Testis (tissue), 5 donors: Measurements from ENCODE around the gene HDAC1. TPM values are rescaled to one million over a fixed set of nuclear protein-coding genes. Genes with fewer than 3 reads are reported as not detected.
A peak's percentile ranks its signal among the peaks of the same experiment; 100 is the strongest.

Experiments used
- DNase-seq: peaks from one replicate; pipeline ENCODE4 v3.0.0-alpha.2; 2019
- H3K27ac ChIP-seq, 2 donors: fragments of 200-600 bp; sonication (generic); one replicate each; pipeline ENCODE4 v1.5.1; 2019
- H3K27me3 ChIP-seq: fragments of 200-600 bp; sonication (generic); one replicate; pipeline ENCODE4 v1.5.1; 2019
- H3K36me3 ChIP-seq: fragments of 200-600 bp; sonication (generic); one replicate; pipeline ENCODE4 v1.5.1; 2017; ENCODE audit warnings: low read depth; ENCODE audit errors: missing control alignments
- H3K4me1 ChIP-seq: fragments of 200-600 bp; sonication (generic); one replicate; pipeline ENCODE4 v1.5.1; 2019
- H3K4me3 ChIP-seq, 2 donors: fragments of 200-600 bp; sonication (generic); one replicate each; pipeline ENCODE4 v1.5.1; 2017 to 2019
- H3K9me3 ChIP-seq: fragments of 200-600 bp; sonication (generic); one replicate; pipeline ENCODE4 v1.5.1; 2017
- POLR2A ChIP-seq: fragments of 450-650 bp; IDR thresholded peaks from one replicate; pipeline ENCODE4 v1.6.1; 2017; ENCODE audit warnings: antibody characterized with exemption, mild to moderate bottlenecking, moderate library complexity
- WGBS, 2 donors: methylation state at CpG; one replicate each; pipeline ENCODE4 v1.1.5; 2018; 5-methylcytosine and 5-hydroxymethylcytosine counted together
- intact Hi-C: fragments of 100-400 bp; cut with DNase I; formaldehyde crosslinking; loops from one replicate; pipeline ENCODE4 v1.15.1; 2023; ENCODE audit warnings: low total_unique reads
- long read RNA-seq, 2 donors: transcript quantifications; one replicate each; lab custom pipeline, GENCODE V29; 2026
- polyA plus RNA-seq: library from polyadenylated mRNA; stranded (reverse); fragments of 350-450 nt; fragmentation: Illumina TruSeq; extraction: RNeasy Lipid Tissue Mini Kit (QIAGEN cat#74804); gene quantifications from one replicate; pipeline ENCODE4 v1.2.3, GENCODE V29; 2014; ENCODE audit warnings: low read depth, low replicate concordance; ENCODE audit not compliant: insufficient read depth
- total RNA-seq, 2 donors: library from RNA; depleted of rRNA; stranded (reverse); fragments of >200 nt; gene quantifications; one replicate each; pipeline ENCODE4 v1.2.3, GENCODE V29; 2016
- TF ChIP-seq, protein P1 (sequence below), 3 experiments: fragments of 450-650 bp in 2 of 3; fragments of 200-600 bp in 1 of 3; sonication (generic) in 1 of 3; IDR thresholded peaks; one replicate each; pipeline ENCODE4 v1.5.1; 2016 to 2019; ENCODE audit warnings: antibody characterized with exemption in 3 of 3, mild to moderate bottlenecking in 2 of 3, moderate library complexity in 1 of 3

Gene HDAC1
- total RNA-seq (10 to 100 TPM; 83.1 to 99.2 TPM), polyA plus RNA-seq (91.6 TPM)
- long read RNA-seq, donor 1, transcript HDAC1-201 (14 exons, 2,124 nt), result major isoform, 30 of 75 reads
- long read RNA-seq, donor 1, partial matches to known transcripts, result 44 of 75 reads
- long read RNA-seq, donor 1, other reads (novel, unspliced or antisense), result 0 of 75 reads
- long read RNA-seq, donor 2, transcript HDAC1-201 (14 exons, 2,124 nt), result major isoform, 14 of 46 reads
- long read RNA-seq, donor 2, partial matches to known transcripts, result 31 of 46 reads
- long read RNA-seq, donor 2, other reads (novel, unspliced or antisense), result 0 of 46 reads

DNA sequence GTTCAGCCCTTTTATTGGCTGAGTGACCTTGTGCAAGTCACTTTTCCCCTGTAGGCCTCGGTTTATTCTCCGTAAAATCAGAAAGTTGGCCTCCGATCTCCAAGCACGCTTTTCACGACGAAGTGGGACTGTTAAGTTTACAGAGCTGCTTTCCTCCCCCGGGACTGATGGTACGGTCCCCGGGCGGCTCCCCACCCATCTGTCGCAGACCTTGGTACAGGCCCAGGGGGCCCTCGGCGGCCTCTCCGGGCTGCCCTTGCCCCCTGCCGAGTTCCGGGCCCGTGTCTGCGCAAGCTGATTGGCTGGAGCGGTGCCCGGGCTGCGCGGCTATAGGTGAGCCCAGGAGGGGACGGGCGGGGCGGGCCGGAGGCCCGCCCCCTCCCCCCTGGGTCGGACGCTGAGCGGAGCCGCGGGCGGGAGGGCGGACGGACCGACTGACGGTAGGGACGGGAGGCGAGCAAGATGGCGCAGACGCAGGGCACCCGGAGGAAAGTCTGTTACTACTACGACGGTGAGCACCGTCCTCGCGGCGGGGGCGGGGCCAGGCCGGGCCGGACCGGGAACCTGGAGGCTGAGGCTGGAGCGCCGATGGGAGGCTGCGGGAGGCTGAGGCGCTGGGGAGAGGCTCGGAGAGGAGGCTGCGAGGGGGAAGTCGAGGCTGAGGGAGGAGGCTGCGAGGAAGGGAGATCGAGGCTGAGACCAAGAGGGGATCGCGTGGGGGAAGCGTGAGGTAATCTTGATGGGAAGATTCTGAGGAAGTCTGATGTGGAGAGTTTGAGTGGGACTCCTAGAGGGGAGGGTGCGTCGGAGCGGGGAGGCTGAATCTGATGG, at the start of gene HDAC1:
HDAC1 (plus strand) TSS at position 376 of the 831 bp plus-strand sequence; CDS start at position 463, 87 bp downstream.
- TF ChIP-seq, protein P1, sequence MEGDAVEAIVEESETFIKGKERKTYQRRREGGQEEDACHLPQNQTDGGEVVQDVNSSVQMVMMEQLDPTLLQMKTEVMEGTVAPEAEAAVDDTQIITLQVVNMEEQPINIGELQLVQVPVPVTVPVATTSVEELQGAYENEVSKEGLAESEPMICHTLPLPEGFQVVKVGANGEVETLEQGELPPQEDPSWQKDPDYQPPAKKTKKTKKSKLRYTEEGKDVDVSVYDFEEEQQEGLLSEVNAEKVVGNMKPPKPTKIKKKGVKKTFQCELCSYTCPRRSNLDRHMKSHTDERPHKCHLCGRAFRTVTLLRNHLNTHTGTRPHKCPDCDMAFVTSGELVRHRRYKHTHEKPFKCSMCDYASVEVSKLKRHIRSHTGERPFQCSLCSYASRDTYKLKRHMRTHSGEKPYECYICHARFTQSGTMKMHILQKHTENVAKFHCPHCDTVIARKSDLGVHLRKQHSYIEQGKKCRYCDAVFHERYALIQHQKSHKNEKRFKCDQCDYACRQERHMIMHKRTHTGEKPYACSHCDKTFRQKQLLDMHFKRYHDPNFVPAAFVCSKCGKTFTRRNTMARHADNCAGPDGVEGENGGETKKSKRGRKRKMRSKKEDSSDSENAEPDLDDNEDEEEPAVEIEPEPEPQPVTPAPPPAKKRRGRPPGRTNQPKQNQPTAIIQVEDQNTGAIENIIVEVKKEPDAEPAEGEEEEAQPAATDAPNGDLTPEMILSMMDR (IDR thresholded peaks at IDR 0.05), result no peak
- no peaks in the 10 kb centered on the region for H3K4me1 ChIP-seq
- no peaks in the 10 kb centered on the region for H3K9me3 ChIP-seq
- no peaks in the 10 kb centered on the region for H3K27me3 ChIP-seq
- DNase-seq, result peak; percentile 98
- peak within 1 kb of the TSS; percentile 89 to 90 for H3K27ac ChIP-seq
- peak within 1 kb of the TSS; percentile 96 to 98 for H3K4me3 ChIP-seq
- WGBS, 2 donors, result 1% methylated on average over 20 to 53 of the region's 67 CpGs
- intact Hi-C loops, result no loop called here
- no peaks in the 10 kb centered on the region for H3K36me3 ChIP-seq

DNA sequence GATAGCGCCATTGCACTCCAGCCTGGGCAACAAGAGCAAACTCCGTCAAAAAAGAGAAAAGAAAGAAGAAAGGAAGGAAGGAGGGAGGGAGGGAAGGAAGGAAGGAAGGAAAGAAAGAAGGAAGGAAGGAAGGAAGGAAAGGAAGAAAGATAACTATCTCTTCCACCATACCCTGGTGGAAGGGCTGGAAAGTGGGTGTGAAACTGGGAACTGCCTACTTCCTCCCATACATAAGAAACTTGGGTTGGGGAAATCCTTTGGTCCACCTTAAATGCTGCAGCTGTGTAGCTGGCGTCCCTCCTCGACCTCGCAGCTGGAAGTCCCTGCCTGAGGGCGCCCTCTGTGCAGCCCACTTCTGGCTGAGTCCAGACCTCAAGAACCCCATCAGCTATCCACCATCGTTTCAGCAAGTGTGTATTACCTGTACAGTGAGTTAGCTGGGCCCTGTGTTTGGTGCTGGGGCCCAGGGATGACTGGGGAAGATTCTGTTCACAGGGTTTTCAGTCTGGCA, 49.5 kb upstream of the HDAC1 start:
- TF ChIP-seq, protein P1 (IDR thresholded peaks at IDR 0.05), result no peak
- TF ChIP-seq POLR2A, result no peak
- Histone ChIP-seq H3K27me3 (no peaks in the 10 kb centered on the region), H3K27ac (no peak overlapping the region), H3K4me3 (no peak overlapping the region), H3K4me1 (peaks cover 24% of the 10 kb centered on the region), H3K36me3 (no peaks in the 10 kb centered on the region), H3K9me3 (no peaks in the 10 kb centered on the region)
- DNase-seq, result peak; percentile 28
- WGBS, 2 donors, result 30% methylated on average over 5 to 7 of the region's 7 CpGs
- intact Hi-C loops, result loop anchor here (10.0 kb wide), 1 partner anchor 92 kb away; the partner anchor contains the start of gene MARCKSL1

DNA sequence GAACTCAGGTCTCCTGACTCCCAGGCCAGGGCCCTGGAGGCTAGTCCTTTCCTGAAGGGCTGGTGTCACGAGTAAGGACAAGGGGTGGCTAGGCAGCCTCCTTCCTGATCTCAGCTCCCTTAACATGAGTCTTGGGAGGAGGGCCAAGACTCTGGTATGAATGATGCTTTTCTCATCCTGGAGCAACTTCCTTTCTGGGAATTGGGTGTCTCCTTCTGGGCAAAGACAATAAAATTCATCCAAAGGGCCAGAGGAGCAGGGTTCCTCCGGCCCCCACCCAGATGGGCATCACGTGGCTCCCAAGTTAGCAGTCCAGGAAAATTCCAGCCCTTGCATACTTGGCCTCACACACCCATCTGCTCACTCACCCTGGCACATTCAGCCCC, 45.0 kb upstream of the HDAC1 start, which contains the start of gene FAM167B:
FAM167B (plus strand) TSS at position 335 of the 386 bp plus-strand sequence. CDS start 200 bp downstream, outside the sequence.
- H3K27me3 ChIP-seq, result no peaks in the 10 kb centered on the region
- DNase-seq, result peak; percentile 42
- WGBS, 2 donors, result 60 to 68% methylated on average over 3 of the region's 3 CpGs
- peak within 1 kb of the TSS; percentile 18 to 52 for H3K27ac ChIP-seq
- H3K9me3 ChIP-seq, result no peaks in the 10 kb centered on the region
- no peaks in the 10 kb centered on the region for H3K36me3 ChIP-seq
- intact Hi-C loops, result loop anchor here (10.0 kb wide), 1 partner anchor 88 kb away; the partner anchor contains the start of gene MARCKSL1
- H3K4me3 ChIP-seq, result peak within 1 kb of the TSS in 1 of 2 donors; percentile 27
- peaks cover 37% of the 10 kb centered on the region for H3K4me1 ChIP-seq
- TF ChIP-seq, protein P1 (IDR thresholded peaks at IDR 0.05), result no peak
- TF ChIP-seq POLR2A, result no peak

DNA sequence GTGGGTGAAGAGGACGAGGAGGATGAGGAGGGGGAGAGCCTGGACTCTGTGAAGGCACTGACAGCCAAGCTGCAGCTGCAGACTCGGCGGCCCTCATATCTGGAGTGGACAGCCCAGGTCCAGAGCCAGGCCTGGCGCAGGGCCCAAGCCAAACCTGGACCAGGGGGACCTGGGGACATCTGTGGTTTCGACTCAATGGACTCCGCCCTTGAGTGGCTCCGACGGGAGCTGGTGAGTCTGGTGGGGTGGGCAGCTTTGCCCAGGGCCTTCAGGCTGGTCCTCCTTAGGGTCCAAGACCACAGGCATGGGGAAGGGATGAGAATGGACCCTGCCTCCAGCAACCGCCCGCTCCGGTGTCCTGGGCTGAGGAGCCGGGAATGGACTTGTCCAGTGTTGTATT, 44.4 kb upstream of the HDAC1 start:
- DNase-seq, result no peak
- intact Hi-C loops, result loop anchor here (10.0 kb wide), 1 partner anchor 87 kb away; the partner anchor contains the start of gene MARCKSL1

More for the DNA sequence above, 44.4 kb upstream of the HDAC1 start:
- Histone ChIP-seq H3K36me3 (no peaks in the 10 kb centered on the region), H3K4me1 (peaks cover 40% of the 10 kb centered on the region), H3K27me3 (no peaks in the 10 kb centered on the region), H3K9me3 (no peaks in the 10 kb centered on the region), H3K4me3 (no peak overlapping the region), H3K27ac (peak overlapping the region; percentile 18 to 52)
- 64 to 81% methylated on average over 8 to 11 of the region's 12 CpGs for whole genome bisulfite sequencing, 2 donors
- no peak for TF ChIP-seq POLR2A
- TF ChIP-seq, protein P1 (IDR thresholded peaks at IDR 0.05), result no peak
